Stimulated activated CD4-positive, alpha-beta T cell treated with anti-CD3 and anti-CD28 coated beads, TNF-alpha, amount 100 ng/mL, for 48 hours (primary cell): Measurements from ENCODE around the gene FXYD6.

Experiments used
- DNase-seq, 3 donors: peaks; one replicate each; pipeline ENCODE4 v3.0.0-alpha.2; 2020; ENCODE audit warnings: low read depth in 3 of 3

FXYD6 gene

GRCh38 chr11:117830674-117831351 lies 45.6 kb downstream of the FXYD6 start:
- DNase-seq: no peak

- DNase-seq: no peak
Measured at GRCh38 chr11:117830072-117830471, 46.4 kb downstream of the FXYD6 start.

GRCh38 chr11:117829369-117829725 lies 47.1 kb downstream of the FXYD6 start:
- no peak for DNase-seq

- DNase-seq: peak; percentile 52 to 75 (median 73)
Measured at GRCh38 chr11:117828611-117829368, 47.7 kb downstream of the FXYD6 start.

- DNase-seq: no peak
Measured at GRCh38 chr11:117827521-117828511, 48.6 kb downstream of the FXYD6 start.

- DNase-seq: no peak
Measured at GRCh38 chr11:117826832-117827231, 49.6 kb downstream of the FXYD6 start.

GRCh38 chr11:117826190-117826570 lies 50.3 kb downstream of the FXYD6 start:
- no peak for DNase-seq

GRCh38 chr11:117825538-117826189 lies 50.8 kb downstream of the FXYD6 start:
- no peak for DNase-seq

GRCh38 chr11:117824571-117825537 lies 51.6 kb downstream of the FXYD6 start, which contains the start of gene FXYD2:
Gene FXYD2, minus strand, starts transcription at chr11:117824744. Its CDS starts 66 bp downstream, at chr11:117824678.
- no peak for DNase-seq

GRCh38 chr11:117823946-117824420 lies 52.5 kb downstream of the FXYD6 start:
- DNase-seq: no peak

- no peak for DNase-seq
Measured at GRCh38 chr11:117823294-117823945, 53.0 kb downstream of the FXYD6 start.

GRCh38 chr11:117822074-117823033 lies 54.1 kb downstream of the FXYD6 start:
- DNase-seq: peak in 2 of 3 donors; percentile 35 to 58

GRCh38 chr11:117821431-117821830 lies 55.0 kb downstream of the FXYD6 start:
- DNase-seq: no peak

- no peak for DNase-seq
Measured at GRCh38 chr11:117820516-117820915, 55.9 kb downstream of the FXYD6 start.

GRCh38 chr11:117820071-117820470 lies 56.4 kb downstream of the FXYD6 start:
- no peak for DNase-seq

- DNase-seq: no peak
Measured at GRCh38 chr11:117819096-117820040, 57.1 kb downstream of the FXYD6 start.
